Hepatocyte (in vitro differentiated cells): ENCODE results near the gene HOXD11.

Experiments
- EZH2 ChIP-seq: fragments of 200-600 bp; sonication (generic); IDR thresholded peaks from 2 replicates; pipeline ENCODE4 v1.6.1; 2016; ENCODE audit warnings: antibody characterized with exemption, mild to moderate bottlenecking, borderline replicate concordance
- TF ChIP-seq, protein P1 (sequence below): fragments of 200-600 bp; sonication (generic); IDR thresholded peaks from 2 replicates; pipeline ENCODE4 v1.5.1; 2016; ENCODE audit warnings: antibody characterized with exemption, mild to moderate bottlenecking; ENCODE audit not compliant: poor library complexity

GRCh38 chr2:176114120-176114929, 7.2 kb downstream of the HOXD11 start:
- TF ChIP-seq, protein P1, sequence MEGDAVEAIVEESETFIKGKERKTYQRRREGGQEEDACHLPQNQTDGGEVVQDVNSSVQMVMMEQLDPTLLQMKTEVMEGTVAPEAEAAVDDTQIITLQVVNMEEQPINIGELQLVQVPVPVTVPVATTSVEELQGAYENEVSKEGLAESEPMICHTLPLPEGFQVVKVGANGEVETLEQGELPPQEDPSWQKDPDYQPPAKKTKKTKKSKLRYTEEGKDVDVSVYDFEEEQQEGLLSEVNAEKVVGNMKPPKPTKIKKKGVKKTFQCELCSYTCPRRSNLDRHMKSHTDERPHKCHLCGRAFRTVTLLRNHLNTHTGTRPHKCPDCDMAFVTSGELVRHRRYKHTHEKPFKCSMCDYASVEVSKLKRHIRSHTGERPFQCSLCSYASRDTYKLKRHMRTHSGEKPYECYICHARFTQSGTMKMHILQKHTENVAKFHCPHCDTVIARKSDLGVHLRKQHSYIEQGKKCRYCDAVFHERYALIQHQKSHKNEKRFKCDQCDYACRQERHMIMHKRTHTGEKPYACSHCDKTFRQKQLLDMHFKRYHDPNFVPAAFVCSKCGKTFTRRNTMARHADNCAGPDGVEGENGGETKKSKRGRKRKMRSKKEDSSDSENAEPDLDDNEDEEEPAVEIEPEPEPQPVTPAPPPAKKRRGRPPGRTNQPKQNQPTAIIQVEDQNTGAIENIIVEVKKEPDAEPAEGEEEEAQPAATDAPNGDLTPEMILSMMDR = no peak
- no peak for TF ChIP-seq EZH2
